MG63 (cell line): ENCODE results near the gene TMEM30B. TPM values are rescaled to one million over a fixed set of nuclear protein-coding genes. Genes with fewer than 3 reads are reported as not detected.
"Not testable (repeated sequence)": the region's sequence is repeated elsewhere in the genome, so short reads cannot be mapped to it uniquely, and the experiment has no call there.

Experiments used
- DNase-seq: peaks from one replicate; pipeline ENCODE4 v3.0.0-alpha.2; 2020
- H3K27me3 ChIP-seq: fragments of 250-450 bp; sonication (Bioruptor Pico); 2 replicates; pipeline ENCODE4 v1.5.1; 2020; ENCODE audit warnings: mild to moderate bottlenecking, moderate library complexity
- H3K36me3 ChIP-seq: fragments of 250-450 bp; sonication (Bioruptor Pico); 2 replicates; pipeline ENCODE4 v1.5.1; 2020; ENCODE audit warnings: mild to moderate bottlenecking, moderate library complexity
- H3K4me3 ChIP-seq: fragments of 250-450 bp; sonication (Bioruptor Pico); 2 replicates; pipeline ENCODE4 v1.5.1; 2020; ENCODE audit warnings: mild to moderate bottlenecking, moderate library complexity
- H3K9me3 ChIP-seq: fragments of 250-450 bp; sonication (Bioruptor Pico); 2 replicates; pipeline ENCODE4 v1.5.1; 2020; ENCODE audit warnings: mild to moderate bottlenecking, moderate library complexity
- total RNA-seq: library from RNA; depleted of rRNA; stranded (reverse); fragments of >200 nt; shearing (Covaris generic); gene quantifications from 2 replicates; pipeline ENCODE4 v1.2.3, GENCODE V29; 2014; ENCODE audit warnings: low replicate concordance

TMEM30B gene
- total RNA-seq, 1 experiment from 2014 or later, result not detected

- Histone ChIP-seq H3K27me3 (no peaks in the 10 kb centered on the region), H3K9me3 (no peaks in the 10 kb centered on the region), H3K36me3 (no peaks in the 10 kb centered on the region), H3K4me3 (no peak overlapping the region)
- no peak for DNase-seq
Observed at GRCh38 chr14:61256826-61257468, 24.2 kb downstream of the TMEM30B start.

GRCh38 chr14:61255968-61256367 lies 25.2 kb downstream of the TMEM30B start:
- no peak overlapping the region for H3K4me3 ChIP-seq
- H3K36me3 ChIP-seq, result no peaks in the 10 kb centered on the region
- DNase-seq, result no peak
- no peaks in the 10 kb centered on the region for H3K9me3 ChIP-seq
- no peaks in the 10 kb centered on the region for H3K27me3 ChIP-seq

GRCh38 chr14:61254808-61255526 lies 26.2 kb downstream of the TMEM30B start:
- no peak for DNase-seq
- H3K4me3 ChIP-seq, result no peak overlapping the region
- no peaks in the 10 kb centered on the region for H3K36me3 ChIP-seq
- no peaks in the 10 kb centered on the region for H3K9me3 ChIP-seq
- no peaks in the 10 kb centered on the region for H3K27me3 ChIP-seq

GRCh38 chr14:61253064-61253738 lies 27.9 kb downstream of the TMEM30B start:
- Histone ChIP-seq H3K36me3 (no peaks in the 10 kb centered on the region), H3K9me3 (no peaks in the 10 kb centered on the region), H3K4me3 (no peak overlapping the region), H3K27me3 (no peaks in the 10 kb centered on the region)
- no peak for DNase-seq

GRCh38 chr14:61252369-61253063 lies 28.6 kb downstream of the TMEM30B start:
- DNase-seq, result peak; percentile 79
- no peak overlapping the region for H3K4me3 ChIP-seq
- H3K27me3 ChIP-seq, result no peaks in the 10 kb centered on the region
- H3K9me3 ChIP-seq, result no peaks in the 10 kb centered on the region
- no peaks in the 10 kb centered on the region for H3K36me3 ChIP-seq

GRCh38 chr14:61250063-61250462 lies 31.1 kb downstream of the TMEM30B start:
- no peaks in the 10 kb centered on the region for H3K36me3 ChIP-seq
- H3K9me3 ChIP-seq, result no peaks in the 10 kb centered on the region
- H3K4me3 ChIP-seq, result no peak overlapping the region
- no peaks in the 10 kb centered on the region for H3K27me3 ChIP-seq
- DNase-seq, result no peak

- H3K27me3 ChIP-seq, result no peaks in the 10 kb centered on the region
- no peak for DNase-seq
- no peaks in the 10 kb centered on the region for H3K36me3 ChIP-seq
- H3K9me3 ChIP-seq, result no peaks in the 10 kb centered on the region
- no peak overlapping the region for H3K4me3 ChIP-seq
Observed at GRCh38 chr14:61247935-61248334, 33.2 kb downstream of the TMEM30B start.

- no peak for DNase-seq
- Histone ChIP-seq H3K9me3 (no peaks in the 10 kb centered on the region), H3K27me3 (no peaks in the 10 kb centered on the region), H3K36me3 (no peaks in the 10 kb centered on the region), H3K4me3 (no peak overlapping the region)
Observed at GRCh38 chr14:61246721-61247120, 34.4 kb downstream of the TMEM30B start.

- Histone ChIP-seq H3K4me3 (no peak overlapping the region), H3K27me3 (no peaks in the 10 kb centered on the region), H3K36me3 (no peaks in the 10 kb centered on the region), H3K9me3 (no peaks in the 10 kb centered on the region)
- DNase-seq, result no peak
Observed at GRCh38 chr14:61244009-61244408, 37.1 kb downstream of the TMEM30B start.

GRCh38 chr14:61240206-61240605 lies 40.9 kb downstream of the TMEM30B start:
- H3K9me3 ChIP-seq, result no peaks in the 10 kb centered on the region
- no peaks in the 10 kb centered on the region for H3K36me3 ChIP-seq
- no peaks in the 10 kb centered on the region for H3K27me3 ChIP-seq
- no peak overlapping the region for H3K4me3 ChIP-seq
- DNase-seq, result no peak

GRCh38 chr14:61239285-61239684 lies 41.9 kb downstream of the TMEM30B start:
- H3K4me3 ChIP-seq, DNase-seq, H3K36me3 ChIP-seq, H3K9me3 ChIP-seq, H3K27me3 ChIP-seq: not testable (repeated sequence)

- Histone ChIP-seq H3K4me3 (no peak overlapping the region), H3K27me3 (no peaks in the 10 kb centered on the region), H3K9me3 (no peaks in the 10 kb centered on the region), H3K36me3 (no peaks in the 10 kb centered on the region)
- no peak for DNase-seq
Observed at GRCh38 chr14:61238611-61239245, 42.4 kb downstream of the TMEM30B start.

GRCh38 chr14:61234215-61234916 lies 46.8 kb downstream of the TMEM30B start:
- no peaks in the 10 kb centered on the region for H3K36me3 ChIP-seq
- no peak overlapping the region for H3K4me3 ChIP-seq
- H3K27me3 ChIP-seq, result no peaks in the 10 kb centered on the region
- no peak for DNase-seq
- H3K9me3 ChIP-seq, result no peaks in the 10 kb centered on the region

- Histone ChIP-seq H3K36me3 (no peaks in the 10 kb centered on the region), H3K9me3 (no peaks in the 10 kb centered on the region)
- no peak for DNase-seq
Observed at GRCh38 chr14:61233436-61233956, 47.6 kb downstream of the TMEM30B start.

GRCh38 chr14:61231810-61232209 lies 49.3 kb downstream of the TMEM30B start:
- Histone ChIP-seq H3K9me3 (no peaks in the 10 kb centered on the region), H3K27me3 (no peaks in the 10 kb centered on the region), H3K36me3 (no peaks in the 10 kb centered on the region), H3K4me3 (no peak overlapping the region)
- no peak for DNase-seq

More at GRCh38 chr14:61233436-61233956, 47.6 kb downstream of the TMEM30B start:
- no peaks in the 10 kb centered on the region for H3K27me3 ChIP-seq
- no peak overlapping the region for H3K4me3 ChIP-seq

GRCh38 chr14:61229981-61230380 lies 51.2 kb downstream of the TMEM30B start:
- Histone ChIP-seq H3K27me3 (no peaks in the 10 kb centered on the region), H3K9me3 (no peaks in the 10 kb centered on the region), H3K4me3 (no peak overlapping the region), H3K36me3 (no peaks in the 10 kb centered on the region)
- no peak for DNase-seq
